GM23338 (cell line): ENCODE measurements around the gene CPD. TPM values are rescaled to one million over a fixed set of nuclear protein-coding genes. Genes with fewer than 3 reads are reported as not detected.

Source experiments
- ATAC-seq: fragments of 200-7000 bp; cut with Tn5 transposase; 3 replicates; pipeline ENCODE4 v1.9.1; 2020
- DNase-seq: peaks from one replicate; pipeline ENCODE4 v3.0.0-alpha.2; 2015; ENCODE audit warnings: low spot score
- H2AFZ ChIP-seq: fragments of 200-600 bp; sonication (generic); 2 replicates; pipeline ENCODE4 v1.8.0; 2016; ENCODE audit warnings: antibody characterized with exemption, mild to moderate bottlenecking, moderate library complexity
- H3F3A ChIP-seq: fragments of 200-600 bp; sonication (generic); replicated peaks from 2 replicates; pipeline ENCODE4 v1.8.0; 2017; ENCODE audit warnings: antibody characterized with exemption, mixed run types, low read depth
- H3K27ac ChIP-seq: fragments of 200-600 bp; sonication (generic); 2 replicates; pipeline ENCODE4 v1.6.1; 2016; ENCODE audit warnings: low read depth
- H3K27me3 ChIP-seq: fragments of 200-600 bp; sonication (generic); 2 replicates; pipeline ENCODE4 v1.8.0; 2016; ENCODE audit warnings: mild to moderate bottlenecking, mixed run types, moderate library complexity; ENCODE audit not compliant: insufficient read depth
- H3K36me3 ChIP-seq: fragments of 200-600 bp; sonication (generic); 2 replicates; pipeline ENCODE4 v1.8.0; 2016; ENCODE audit warnings: mild to moderate bottlenecking; ENCODE audit not compliant: insufficient read depth
- H3K4me1 ChIP-seq: fragments of 200-600 bp; sonication (generic); 2 replicates; pipeline ENCODE4 v1.8.0; 2016; ENCODE audit warnings: mild to moderate bottlenecking, moderate library complexity; ENCODE audit not compliant: insufficient read depth
- H3K4me2 ChIP-seq: fragments of 200-600 bp; sonication (generic); 2 replicates; pipeline ENCODE4 v1.7.1; 2017; ENCODE audit warnings: mixed run types
- H3K4me3 ChIP-seq: fragments of 200-600 bp; sonication (generic); 2 replicates; pipeline ENCODE4 v1.6.1; 2016; ENCODE audit warnings: mixed run types
- H3K79me2 ChIP-seq: fragments of 200-600 bp; sonication (generic); replicated peaks from 2 replicates; pipeline ENCODE4 v1.8.0; 2017; ENCODE audit warnings: mild to moderate bottlenecking; ENCODE audit not compliant: insufficient read depth
- H3K9me2 ChIP-seq: fragments of 200-600 bp; sonication (generic); 2 replicates; pipeline ENCODE4 v1.8.0; 2017; ENCODE audit not compliant: insufficient read depth
- H4K20me1 ChIP-seq: fragments of 200-600 bp; sonication (generic); replicated peaks from 2 replicates; pipeline ENCODE4 v1.8.0; 2017; ENCODE audit warnings: mild to moderate bottlenecking; ENCODE audit not compliant: insufficient read depth
- H3K27ac Mint-ChIP-seq: 2 replicates; pipeline ENCODE4 v1.8.0; 2020; ENCODE audit warnings: inconsistent platforms, mild to moderate bottlenecking, moderate library complexity, mixed read lengths
- H3K27me3 Mint-ChIP-seq: 3 replicates; pipeline ENCODE4 v1.8.0; 2022; ENCODE audit warnings: low read depth, mild to moderate bottlenecking, moderate library complexity, mixed read lengths, inconsistent platforms; ENCODE audit not compliant: insufficient read depth, poor library complexity
- H3K36me3 Mint-ChIP-seq: 3 replicates; pipeline ENCODE4 v1.8.0; 2021; ENCODE audit warnings: low read depth, mild to moderate bottlenecking, inconsistent platforms, moderate library complexity, mixed read lengths
- H3K4me1 Mint-ChIP-seq: 3 replicates; pipeline ENCODE4 v1.8.0; 2020; ENCODE audit warnings: mild to moderate bottlenecking, inconsistent platforms, mixed read lengths
- H3K4me3 Mint-ChIP-seq: 3 replicates; pipeline ENCODE4 v1.8.0; 2021; ENCODE audit warnings: moderate library complexity, mild to moderate bottlenecking, inconsistent platforms, mixed read lengths
- H3K9me3 Mint-ChIP-seq: 3 replicates; pipeline ENCODE4 v1.8.0; 2020; ENCODE audit warnings: moderate library complexity, mild to moderate bottlenecking, inconsistent platforms, mixed read lengths
- CTCF ChIP-seq, 2 experiments: fragments of 200-600 bp in 1 of 2; sonication (generic) in 1 of 2; conservative IDR thresholded peaks; 2 replicates each; pipeline versions ENCODE4 v1.5.1 to v1.6.1; 2016 to 2017; ENCODE audit warnings: antibody characterized with exemption in 2 of 2, low read depth in 2 of 2, mild to moderate bottlenecking in 2 of 2, moderate library complexity in 1 of 2
- ETS1 ChIP-seq: IDR thresholded peaks from 2 replicates; pipeline ENCODE4 v1.6.1; 2016; ENCODE audit warnings: antibody characterized with exemption
- EZH2 ChIP-seq: fragments of 200-600 bp; sonication (generic); IDR thresholded peaks from one replicate; pipeline ENCODE4 v1.8.0; 2017; ENCODE audit warnings: antibody characterized with exemption, mild to moderate bottlenecking, low read depth; ENCODE audit not compliant: unreplicated experiment
- NANOG ChIP-seq: IDR thresholded peaks from 2 replicates; pipeline ENCODE4 v1.6.1; 2016; ENCODE audit warnings: antibody characterized with exemption, borderline replicate concordance
- REST ChIP-seq: IDR thresholded peaks from one replicate; pipeline ENCODE4 v1.6.1; 2018; ENCODE audit warnings: antibody characterized with exemption; ENCODE audit not compliant: unreplicated experiment
- ZNF114 ChIP-seq: fragments of 250-450 bp; sonication (Bioruptor Pico); IDR thresholded peaks from 2 replicates; pipeline ENCODE4 v1.5.0; 2020; ENCODE audit warnings: mild to moderate bottlenecking, moderate library complexity
- ZNF331 ChIP-seq: fragments of 250-450 bp; sonication (Bioruptor Pico); IDR thresholded peaks from 2 replicates; pipeline ENCODE4 v1.5.0; 2020; ENCODE audit warnings: low read depth, mild to moderate bottlenecking, moderate library complexity
- ZNF462 ChIP-seq: fragments of 250-450 bp; sonication (Bioruptor Pico); IDR thresholded peaks from 2 replicates; pipeline ENCODE4 v1.5.0; 2020; ENCODE audit warnings: mild to moderate bottlenecking, moderate library complexity
- polyA plus RNA-seq: library from polyadenylated mRNA; unstranded; fragments of >200 nt; fragmentation: Nextera tagmentation; extraction: Ambion mirVana; gene quantifications from 2 replicates; pipeline ENCODE4 v1.2.1, GENCODE V29; 2016
- total RNA-seq: library from RNA; depleted of rRNA; stranded (reverse); fragments of >200 nt; shearing (Covaris generic); gene quantifications from 2 replicates; pipeline ENCODE4 v1.2.3, GENCODE V29; 2014

Gene CPD
- total and polyA plus RNA-seq, 2 experiments from 2014 or later = 6.2 to 57.8 TPM

GRCh38 chr17:30514895-30515596 is 136.3 kb downstream of the CPD start (continued):
- TF ChIP-seq REST (no peak), NANOG (no peak)

GRCh38 chr17:30517786-30518185 is 139.1 kb downstream of the CPD start:
- Mint-ChIP-seq H3K27me3 (peaks cover 3% of the 10 kb centered on the region), H3K36me3 (peaks cover 48% of the 10 kb centered on the region), H3K9me3 (peaks cover 14% of the 10 kb centered on the region), H3K27ac (no peak overlapping the region), H3K4me3 (no peak overlapping the region), H3K4me1 (no peaks in the 10 kb centered on the region)
- Histone ChIP-seq H3K9me2 (no peaks in the 10 kb centered on the region), H4K20me1 (no peaks in the 10 kb centered on the region; the same call in 1 of the 2 replicates), H2AFZ (no peak overlapping the region), H3K4me2 (no peak overlapping the region), H3K27ac (no peak overlapping the region), H3F3A (no peaks in the 10 kb centered on the region), H3K4me3 (no peak overlapping the region), H3K27me3 (no peaks in the 10 kb centered on the region), H3K4me1 (no peaks in the 10 kb centered on the region), H3K36me3 (peaks cover 28% of the 10 kb centered on the region), H3K79me2 (no peaks in the 10 kb centered on the region)
- ATAC-seq = no peak
- DNase-seq = no peak
- TF ChIP-seq ETS1 = no peak
- TF ChIP-seq CTCF (conservative IDR thresholded peaks at IDR 0.05; ENCODE audit: low read depth in 2 of 2) = no peak
- no peak for TF ChIP-seq EZH2
- TF ChIP-seq ZNF114 = no peak
- no peak for TF ChIP-seq ZNF462 (CRISPR knock-in tag)
- no peak for TF ChIP-seq ZNF331 (CRISPR knock-in tag)
- no peak for TF ChIP-seq NANOG
